ENCODE results near the gene CUTC.

Gene CUTC

DNA sequence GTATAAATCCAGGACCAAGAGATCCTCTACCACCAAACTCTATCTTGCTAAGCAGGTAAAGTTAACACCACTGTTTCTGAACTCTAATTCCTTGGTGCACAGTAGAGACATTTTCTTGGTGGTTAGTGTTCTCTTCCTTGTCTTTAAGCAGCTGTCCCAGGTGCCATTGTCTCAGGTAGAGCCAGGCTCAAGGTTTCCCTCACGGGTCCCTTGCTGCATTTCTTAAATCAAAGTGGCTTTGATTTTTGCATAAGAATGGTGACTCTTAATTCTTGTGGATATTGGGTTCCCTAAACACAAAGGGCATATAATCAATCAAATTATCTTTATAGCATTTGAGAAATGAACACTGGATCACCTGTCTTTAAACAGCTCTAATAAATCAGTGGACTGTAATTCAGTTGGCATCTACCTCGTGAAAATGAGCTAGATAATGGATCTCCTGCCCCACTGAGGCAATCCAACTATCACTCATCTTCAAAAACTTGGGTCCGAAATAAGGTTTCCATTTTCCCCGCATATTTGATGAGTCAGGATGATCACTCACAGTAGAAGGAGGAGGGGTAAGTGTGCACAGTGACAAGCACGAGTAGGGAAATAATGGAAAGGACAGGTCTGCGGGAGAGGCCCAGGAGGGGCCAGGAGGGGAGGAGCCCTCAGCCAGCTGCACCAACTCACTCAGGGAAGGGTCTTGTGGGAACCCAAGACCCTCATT is 52.9 kb downstream of the CUTC start:
- no peak for DNase-seq

DNA sequence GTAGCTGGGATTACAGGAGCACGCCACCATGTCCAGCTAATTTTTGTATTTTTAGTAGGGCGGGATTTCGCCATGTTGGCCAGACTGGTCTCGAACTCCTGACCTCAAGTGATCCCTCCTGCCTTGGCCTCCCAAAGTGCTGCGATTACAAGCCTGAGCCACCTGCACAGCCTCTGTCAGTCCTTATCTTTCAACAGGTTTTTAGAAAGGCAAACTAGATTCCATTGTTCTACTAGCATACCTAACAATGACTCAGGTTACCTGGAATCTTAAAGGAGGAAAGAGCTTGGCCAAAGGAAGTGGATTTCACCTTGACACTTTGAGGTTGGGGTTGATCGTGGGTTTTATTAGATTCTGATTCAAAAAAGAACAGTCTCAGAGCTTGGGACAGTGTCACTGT is 53.6 kb downstream of the CUTC start:
- no peak for DNase-seq

DNA sequence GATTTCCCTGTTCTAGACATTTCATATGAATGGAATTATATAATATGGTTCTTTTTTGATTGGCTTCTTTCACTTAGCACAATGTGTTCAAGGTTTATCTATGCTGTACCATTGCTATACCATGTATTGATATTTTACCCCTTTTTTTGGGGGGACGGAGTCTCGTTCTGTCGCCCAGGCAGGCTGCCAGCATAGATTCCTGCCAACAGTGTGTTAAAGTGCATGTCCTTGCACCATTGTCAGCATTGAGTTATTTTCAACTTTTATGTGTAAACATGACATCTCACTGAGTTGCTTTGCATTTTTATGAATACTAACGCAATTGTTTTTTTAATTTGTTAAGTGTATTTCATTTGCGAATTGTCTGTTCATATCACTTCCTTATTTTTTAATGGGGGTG is 55.3 kb downstream of the CUTC start:
- no peak for DNase-seq

DNA sequence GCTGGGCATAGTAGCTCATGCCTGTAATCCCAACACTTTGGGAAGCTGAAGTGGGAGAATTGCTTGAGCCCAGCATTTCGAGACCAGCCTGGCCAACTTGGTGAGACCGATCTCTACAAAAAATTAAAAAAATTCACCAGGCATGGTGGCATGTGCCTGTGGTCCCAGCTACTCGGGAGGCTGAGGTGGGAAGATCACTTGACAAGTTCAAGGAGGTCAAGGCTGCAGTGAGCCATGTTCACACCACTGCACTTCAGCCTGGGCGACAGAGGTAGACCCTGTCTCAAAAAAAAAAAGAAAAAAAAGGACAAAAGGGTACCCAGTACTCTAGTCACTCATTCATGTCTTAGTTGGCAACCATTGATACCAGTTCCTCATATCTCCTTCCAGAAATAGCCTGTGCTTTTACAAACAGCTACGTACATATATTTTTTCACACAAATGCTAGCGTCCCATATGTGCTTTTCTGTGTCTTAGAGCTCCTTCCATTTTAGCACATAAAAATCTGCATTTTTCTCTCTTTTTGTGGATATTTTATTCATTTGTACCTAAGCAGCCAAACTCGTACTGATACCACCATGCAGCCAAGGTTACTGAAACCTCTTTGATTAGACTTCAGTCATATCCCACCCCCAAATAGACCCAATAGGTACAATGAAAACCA is 55.9 kb downstream of the CUTC start:
- DNase-seq, result no peak

DNA sequence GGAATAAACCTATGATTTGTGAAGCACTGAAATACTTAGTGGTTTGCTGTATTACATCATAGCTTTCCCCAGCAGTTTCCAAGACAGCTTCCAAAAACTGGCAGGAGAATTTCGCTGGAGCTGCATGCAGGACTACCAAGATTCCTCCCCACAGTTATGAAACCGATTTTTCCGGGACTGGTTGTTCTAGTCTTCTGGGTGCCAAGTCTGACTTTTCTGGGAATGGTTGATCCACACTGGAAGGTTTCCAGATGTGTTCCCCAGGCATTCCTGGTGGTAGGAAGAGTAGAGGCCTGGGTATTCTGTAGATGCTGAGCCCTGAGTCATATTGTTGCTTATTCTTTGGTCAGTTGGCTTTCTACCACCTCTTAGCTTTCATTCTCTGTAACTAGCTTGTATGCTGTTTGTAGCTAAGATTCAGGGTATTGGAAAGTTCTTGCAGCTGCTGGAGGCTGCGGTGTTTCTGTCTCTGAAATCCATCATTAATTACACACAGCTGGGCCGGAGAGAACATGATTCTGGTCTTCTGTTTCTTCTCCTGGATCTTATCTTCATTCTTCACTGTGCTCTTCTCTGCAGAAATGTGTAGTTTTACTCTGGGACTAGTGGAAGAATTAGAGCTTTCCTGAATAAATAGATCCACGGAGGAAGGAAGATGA is 56.7 kb downstream of the CUTC start:
- no peak for DNase-seq

DNA sequence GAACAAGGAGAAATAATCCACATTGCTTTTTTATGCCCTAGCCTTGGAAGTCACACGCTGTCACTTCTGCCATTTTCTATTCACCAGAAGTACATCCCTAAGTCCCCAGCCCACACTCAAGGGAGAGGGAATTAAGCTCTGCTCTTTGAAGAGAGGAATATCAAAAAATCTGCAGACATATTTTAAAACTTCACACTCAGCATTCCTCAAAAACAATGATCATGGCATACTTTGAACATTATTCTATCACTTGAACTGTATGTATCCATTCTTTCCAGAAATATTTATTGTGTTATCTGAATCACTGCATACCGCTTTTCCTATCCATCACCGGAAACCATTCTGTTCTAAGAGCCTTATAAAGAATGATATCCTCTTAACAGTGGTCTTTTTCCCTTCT is 59.8 kb downstream of the CUTC start:
- no peak for DNase-seq

DNA sequence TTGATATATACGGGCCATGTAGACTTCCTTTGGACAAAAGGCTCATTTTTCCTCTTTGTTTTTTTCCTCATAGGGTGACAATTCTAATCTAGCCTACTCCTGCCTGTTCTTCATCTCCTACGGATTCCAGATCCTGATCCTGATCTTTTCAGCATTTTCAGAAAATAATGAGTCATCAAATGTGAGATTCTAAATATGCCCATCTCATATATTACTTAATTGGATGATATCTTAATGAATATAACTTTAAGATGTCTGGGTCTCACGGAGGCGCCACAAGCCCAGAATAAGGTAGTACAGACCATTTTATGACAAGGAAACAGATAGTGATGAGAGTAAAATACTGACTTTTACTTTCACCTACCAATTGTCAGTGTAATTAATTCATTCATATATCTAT is 61.8 kb downstream of the CUTC start:
- DNase-seq, result no peak

DNA sequence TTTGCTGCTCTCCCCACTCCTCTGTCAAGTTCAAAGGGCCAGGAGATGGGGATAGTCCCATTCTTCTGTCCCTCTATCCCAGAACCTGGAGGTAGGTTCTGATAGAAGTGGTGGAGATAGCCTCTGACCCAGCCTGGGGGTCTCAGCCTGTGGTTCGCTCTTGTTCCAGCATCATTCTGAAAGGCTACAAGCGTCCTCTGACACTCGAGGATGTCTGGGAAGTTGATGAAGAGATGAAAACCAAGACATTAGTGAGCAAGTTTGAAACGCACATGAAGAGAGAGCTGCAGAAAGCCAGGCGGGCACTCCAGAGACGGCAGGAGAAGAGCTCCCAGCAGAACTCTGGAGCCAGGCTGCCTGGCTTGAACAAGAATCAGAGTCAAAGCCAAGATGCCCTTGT is 64.9 kb downstream of the CUTC start:
- no peak for DNase-seq

DNA sequence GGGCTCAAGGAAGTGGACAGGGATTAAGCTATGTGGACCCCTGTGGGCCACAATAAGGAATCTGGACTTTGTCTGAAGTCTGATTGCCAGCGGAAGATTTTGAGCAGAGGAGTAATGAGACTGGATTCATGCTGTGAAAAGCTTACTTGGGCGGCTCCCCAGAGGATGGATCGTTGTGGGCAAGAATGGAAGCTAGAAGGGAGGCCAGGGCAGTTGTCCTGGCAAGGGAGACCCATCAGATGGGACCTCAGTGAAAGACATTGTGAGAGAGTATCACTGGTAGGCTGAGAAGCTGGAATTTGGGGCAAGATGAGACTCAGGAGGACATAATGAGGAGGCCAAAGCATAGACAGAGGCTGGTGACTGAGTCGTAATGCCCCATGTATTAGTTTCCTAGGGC is 66.0 kb downstream of the CUTC start:
- DNase-seq, result no peak

DNA sequence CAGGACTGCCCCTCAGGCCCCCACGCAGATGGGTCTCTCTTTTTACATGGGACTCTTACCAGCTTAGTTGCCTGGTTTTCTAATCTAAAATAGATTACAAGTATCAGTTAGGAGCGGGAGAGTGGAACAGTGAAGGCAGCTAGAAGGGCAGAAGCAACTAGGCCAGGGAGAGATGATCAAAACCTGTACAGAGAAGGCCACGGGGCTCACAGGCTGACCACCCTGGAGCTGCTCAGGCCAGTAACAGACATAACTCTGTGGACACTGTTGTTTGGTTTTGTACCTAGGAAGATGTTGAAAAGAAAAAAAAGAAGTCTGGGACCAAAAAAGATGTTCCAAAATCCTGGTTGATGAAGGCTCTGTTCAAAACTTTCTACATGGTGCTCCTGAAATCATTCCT is 66.9 kb downstream of the CUTC start:
- DNase-seq, result no peak

DNA sequence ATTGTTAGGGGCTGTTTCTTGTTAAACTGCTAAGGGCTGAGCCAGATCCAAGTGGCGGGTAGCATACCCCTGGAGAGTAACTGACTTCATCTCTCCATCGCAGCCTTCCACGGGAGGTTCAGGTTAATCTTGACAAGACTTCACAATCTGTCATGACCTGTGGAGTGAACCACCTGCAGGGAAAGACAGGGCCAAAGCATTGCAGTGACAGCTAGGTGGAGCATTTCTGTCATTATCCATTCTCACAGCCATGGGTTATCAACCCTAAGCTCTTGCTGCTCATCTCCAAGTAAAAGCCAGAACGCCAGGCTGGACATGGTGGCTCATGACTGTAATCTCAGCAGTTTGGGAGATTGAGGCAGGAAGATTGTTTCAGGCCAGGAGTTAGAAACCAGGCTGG is 67.6 kb downstream of the CUTC start:
- DNase-seq, result no peak

DNA sequence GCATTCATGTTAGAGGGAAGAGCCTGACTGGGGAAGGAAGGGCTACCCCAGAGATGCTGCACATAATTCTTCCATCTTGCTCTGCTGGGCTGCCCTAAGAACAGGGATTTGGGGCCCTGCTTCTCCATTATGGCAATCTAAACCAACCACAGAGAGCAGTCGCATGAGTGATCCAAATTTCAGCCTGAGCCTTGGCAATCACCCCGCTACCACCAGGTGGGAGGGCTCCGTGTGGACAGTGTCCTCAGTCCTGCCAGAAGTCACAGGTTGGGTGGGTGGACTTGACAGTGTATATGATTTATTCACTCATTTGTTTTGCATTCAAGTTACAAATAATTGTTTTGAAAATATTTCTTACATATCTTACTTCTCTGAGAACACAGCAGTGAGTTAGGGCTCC is 72.4 kb downstream of the CUTC start:
- DNase-seq, result no peak

DNA sequence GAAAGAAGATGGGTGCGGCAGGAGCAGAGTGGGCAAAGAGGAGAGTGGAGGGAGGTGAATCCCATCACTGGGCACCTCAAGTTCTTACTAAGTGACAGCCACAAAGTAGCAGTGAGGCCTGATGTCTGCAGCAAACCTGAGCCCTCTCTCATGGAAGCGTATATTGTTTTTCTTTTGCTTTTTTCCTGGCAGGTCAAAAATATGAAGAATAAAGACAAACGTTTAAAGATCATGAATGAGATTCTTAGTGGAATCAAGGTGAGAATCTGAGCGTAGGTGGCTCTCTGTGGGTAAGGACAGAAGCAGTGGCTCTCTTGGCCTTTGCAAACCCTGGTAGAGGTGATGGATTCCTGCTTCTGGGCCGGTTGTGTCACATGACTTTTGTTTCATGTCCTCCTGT is 73.2 kb downstream of the CUTC start:
- no peak for DNase-seq
